ENCODE results near the gene LIME1.
"Not testable (repeated sequence)": the region's sequence is repeated elsewhere in the genome, so short reads cannot be mapped to it uniquely, and the experiment has no call there.

LIME1 gene

GRCh38 chr20:63708301-63709148 lies 27.9 kb upstream of the LIME1 start:
- no peak for DNase-seq

- DNase-seq = no peak
Measured at GRCh38 chr20:63709149-63709527, 27.3 kb upstream of the LIME1 start.

DNA sequence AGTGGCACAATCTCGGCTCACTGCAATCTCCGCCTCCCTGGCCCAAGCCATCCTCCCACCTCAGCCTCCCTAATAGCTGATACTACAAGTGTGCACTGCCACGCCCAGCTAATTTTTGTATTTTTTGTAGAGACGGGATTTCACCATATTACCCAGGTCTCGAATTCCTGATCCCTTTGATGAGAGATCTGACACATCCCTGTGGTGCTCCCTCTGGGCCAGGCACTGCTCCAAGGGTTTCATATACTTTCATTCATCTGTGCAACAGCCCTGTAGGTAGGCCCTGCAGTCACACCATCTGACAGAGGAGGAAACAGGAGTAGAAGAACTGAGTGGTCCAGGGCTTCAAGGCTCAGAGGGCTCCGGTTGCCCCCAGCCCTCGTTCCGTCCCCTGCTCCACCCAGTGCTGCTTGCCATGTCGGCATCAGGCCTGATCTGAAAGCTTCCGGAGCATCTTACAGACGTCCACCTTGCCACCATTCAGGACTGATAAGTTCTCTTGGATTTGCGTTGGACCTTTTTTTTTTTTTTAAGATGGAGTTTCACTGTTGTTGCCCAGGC lies 25.3 kb upstream of the LIME1 start:
- no peak for DNase-seq

DNA sequence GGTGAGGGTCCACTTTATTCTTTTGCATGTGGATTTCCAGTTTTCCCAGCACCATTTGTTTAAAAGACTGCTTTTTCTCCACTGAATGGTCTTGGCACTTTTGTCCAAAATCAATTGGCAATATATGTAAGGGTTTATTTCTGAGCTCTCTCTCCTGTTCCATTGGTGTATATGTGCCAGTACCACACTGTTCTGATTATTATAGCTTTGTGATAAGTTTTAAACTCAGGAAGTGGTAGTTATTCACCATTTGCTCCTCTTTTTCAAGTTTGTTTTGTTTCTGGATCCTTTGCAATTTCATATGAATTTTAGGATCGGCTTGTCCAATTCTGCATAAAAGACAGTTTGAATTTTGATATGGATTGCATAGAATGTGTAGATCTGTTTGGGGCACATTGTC lies 24.3 kb upstream of the LIME1 start:
- no peak for DNase-seq

GRCh38 chr20:63714858-63715257 lies 21.6 kb upstream of the LIME1 start:
- no peak for DNase-seq

DNA sequence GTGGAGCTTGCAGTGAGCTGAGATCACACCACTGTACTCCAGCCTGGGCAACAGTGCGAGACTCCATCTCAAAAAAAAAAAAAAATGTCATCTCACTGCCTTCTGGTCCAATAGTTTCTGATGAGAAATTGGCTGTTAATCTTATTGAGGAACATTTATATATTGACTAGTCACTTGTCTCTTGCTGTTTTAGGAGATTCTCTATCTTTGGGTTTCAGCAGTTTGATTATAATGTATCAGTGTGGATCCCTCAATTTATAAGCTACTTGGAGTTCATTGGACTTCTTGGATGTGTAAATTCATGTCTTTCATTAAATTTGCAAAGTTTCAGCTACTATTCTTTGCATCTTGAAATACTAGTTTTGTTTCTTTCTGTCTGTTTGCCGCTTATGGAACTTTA lies 17.5 kb upstream of the LIME1 start:
- no peak for DNase-seq

GRCh38 chr20:63722967-63723622 lies 13.4 kb upstream of the LIME1 start:
- not testable (repeated sequence) for DNase-seq

- not testable (repeated sequence) for DNase-seq
Measured at GRCh38 chr20:63730189-63730733, 6.2 kb upstream of the LIME1 start.

GRCh38 chr20:63731410-63731809 lies 5.1 kb upstream of the LIME1 start:
- no peak for DNase-seq

DNA sequence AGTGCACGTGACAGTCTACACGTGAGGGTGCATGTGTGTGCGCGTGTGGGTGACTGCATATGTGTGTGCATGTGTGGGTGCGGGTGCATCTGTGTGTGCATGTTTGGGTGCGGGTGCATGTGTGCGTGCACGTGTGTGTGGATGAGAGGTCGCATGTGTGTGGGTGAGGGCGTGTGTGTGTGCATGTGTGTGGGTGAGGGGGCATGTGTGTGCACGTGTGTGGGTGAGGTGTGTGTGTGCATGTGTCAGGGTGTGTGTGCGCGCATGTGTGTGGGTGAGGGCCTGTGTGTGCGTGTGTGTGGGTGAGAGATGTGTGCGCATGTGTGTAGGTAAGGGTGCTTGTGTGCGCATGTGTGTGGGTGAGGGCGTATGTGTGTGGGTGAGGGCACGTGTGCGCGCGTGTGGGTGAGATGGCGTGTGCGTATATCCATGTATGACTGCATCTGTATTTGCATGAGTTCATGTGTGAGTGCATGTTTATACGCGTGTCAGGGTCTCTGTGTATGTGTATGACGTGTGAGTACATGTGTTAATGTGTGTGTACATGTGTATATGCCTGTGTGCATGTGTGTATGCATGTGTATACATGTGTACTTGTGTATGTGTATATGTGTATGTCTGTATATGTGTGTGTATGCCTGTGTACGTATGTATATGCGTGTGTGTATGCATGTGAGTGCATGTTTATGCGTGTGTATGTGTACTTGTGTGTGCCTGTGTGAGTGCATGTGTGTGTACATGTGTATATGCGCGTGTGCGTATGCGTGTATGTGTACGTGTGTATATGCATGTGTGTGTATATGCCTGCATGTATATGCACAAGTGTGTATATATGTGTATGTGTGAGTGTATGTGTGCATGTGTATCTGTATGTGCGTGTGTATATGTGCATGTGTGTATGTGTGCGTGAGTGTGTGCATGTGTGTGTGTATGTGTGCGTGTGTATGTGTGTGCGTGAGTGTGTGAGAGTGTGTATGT lies 4.1 kb upstream of the LIME1 start:
- DNase-seq = no peak

DNA sequence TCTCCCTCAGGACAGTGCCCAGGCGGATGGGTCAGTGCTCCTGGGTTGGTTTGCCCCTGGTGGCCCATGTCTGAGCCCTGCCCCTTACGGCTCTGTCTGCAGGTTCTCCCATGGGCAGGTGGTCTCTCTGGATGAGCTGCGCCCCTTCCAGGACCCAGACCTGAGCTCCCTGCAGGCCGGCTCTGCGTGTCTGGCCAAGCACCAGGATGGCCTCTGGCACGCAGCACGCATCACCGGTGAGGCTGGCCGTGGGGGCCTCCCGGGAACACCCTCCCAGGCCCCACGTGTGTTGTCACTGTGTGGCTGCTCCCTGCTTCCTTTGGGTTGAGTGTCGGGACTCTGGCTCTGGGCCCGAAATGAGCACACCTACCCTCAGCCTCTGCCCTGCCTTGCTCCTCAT lies 3.3 kb upstream of the LIME1 start:
- DNase-seq = no peak

GRCh38 chr20:63733579-63734081 lies 2.8 kb upstream of the LIME1 start:
- DNase-seq = no peak

GRCh38 chr20:63734111-63734945 lies 2.1 kb upstream of the LIME1 start:
- no peak for DNase-seq

GRCh38 chr20:63734946-63735858 lies 1.3 kb upstream of the LIME1 start:
- DNase-seq = no peak

DNA sequence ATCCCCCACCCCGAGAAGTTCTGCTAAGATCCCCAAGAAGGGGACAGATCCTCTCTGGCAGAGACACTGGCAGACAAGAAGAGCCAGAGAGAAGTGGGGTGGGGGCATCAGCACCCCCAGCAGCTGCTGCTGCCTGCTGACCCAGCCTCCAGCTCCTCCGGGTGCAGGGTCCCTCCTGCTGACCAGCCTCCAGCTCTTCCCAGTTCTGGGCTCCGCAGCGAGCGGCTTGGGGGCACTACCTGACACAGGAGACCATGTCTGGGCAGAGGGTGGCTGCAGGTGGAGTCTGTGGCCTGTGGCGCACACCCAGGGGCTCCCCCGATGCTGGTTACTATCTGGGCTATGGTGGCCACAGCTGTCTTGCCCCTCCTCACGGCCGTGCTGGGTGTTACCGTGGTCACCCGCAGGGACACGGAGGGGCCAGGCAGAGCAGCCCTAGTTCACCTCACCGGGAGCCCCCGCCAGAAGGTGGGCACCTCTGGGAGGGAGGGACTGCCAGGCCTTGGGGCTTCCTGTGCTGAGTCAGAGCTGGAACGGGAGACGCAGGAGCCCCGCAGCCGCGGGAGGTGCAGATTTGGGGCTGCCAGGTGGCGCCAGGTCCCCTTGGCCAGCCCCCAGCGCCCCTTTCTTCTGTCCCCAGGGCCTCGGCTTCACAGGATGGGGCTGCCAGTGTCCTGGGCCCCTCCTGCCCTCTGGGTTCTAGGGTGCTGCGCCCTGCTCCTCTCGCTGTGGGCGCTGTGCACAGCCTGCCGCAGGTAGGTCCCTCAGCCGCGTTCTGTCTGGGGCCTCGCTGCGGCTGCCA lies 630 bp downstream of the LIME1 start:
- DNase-seq = peak; percentile 53

DNA sequence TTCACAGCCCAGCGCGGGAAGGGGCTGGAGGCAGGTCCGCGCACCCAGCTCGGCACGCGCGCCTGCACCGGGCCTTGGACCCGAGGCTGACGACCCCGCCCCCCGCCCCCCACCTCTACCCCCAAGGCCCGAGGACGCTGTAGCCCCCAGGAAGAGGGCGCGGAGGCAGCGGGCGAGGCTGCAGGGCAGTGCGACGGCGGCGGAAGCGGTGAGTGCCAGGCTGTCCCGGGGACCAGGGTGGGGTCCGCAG lies 1.2 kb downstream of the LIME1 start:
- no peak for DNase-seq

GRCh38 chr20:63737945-63738686 lies 1.7 kb downstream of the LIME1 start:
- peak; percentile 31 for DNase-seq

- peak; percentile 39 for DNase-seq
Measured at GRCh38 chr20:63738687-63739129, 2.2 kb downstream of the LIME1 start.

All from NCI-H2171 (cell line).